HepG2 (cell line): ENCODE results near the gene SYNJ2. TPM values are rescaled to one million over a fixed set of nuclear protein-coding genes. Genes with fewer than 3 reads are reported as not detected.
A peak's percentile ranks its signal among the peaks of the same experiment; 100 is the strongest.

Source experiments
- ARNTL ChIP-seq: sonication (generic); formaldehyde crosslinking; IDR thresholded peaks from 2 replicates; pipeline ENCODE4 v1.4.0; 2020; ENCODE audit warnings: mild to moderate bottlenecking, missing genetic modification reagents
- CREM ChIP-seq, 2 experiments: sonication (generic) in 1 of 2; formaldehyde crosslinking in 1 of 2; IDR thresholded peaks; 2 replicates each; pipeline versions ENCODE4 v1.4.0 to v1.6.1; 2016 to 2020; ENCODE audit warnings: antibody characterized with exemption in 1 of 2, mild to moderate bottlenecking in 1 of 2, missing genetic modification reagents in 1 of 2
- CSRNP1 ChIP-seq: sonication (generic); formaldehyde crosslinking; IDR thresholded peaks from 2 replicates; pipeline ENCODE4 v1.8.1; 2023; ENCODE audit warnings: mild to moderate bottlenecking, missing genetic modification reagents
- GABPB1 ChIP-seq: IDR thresholded peaks from 2 replicates; pipeline ENCODE4 v1.6.1; 2016; ENCODE audit warnings: mild to moderate bottlenecking, missing genetic modification reagents, moderate library complexity, missing compliant biosample characterization
- GZF1 ChIP-seq: sonication (generic); formaldehyde crosslinking; IDR thresholded peaks from 2 replicates; pipeline ENCODE4 v1.5.1; 2020; ENCODE audit warnings: mild to moderate bottlenecking, missing genetic modification reagents
- ISL2 ChIP-seq: sonication (generic); formaldehyde crosslinking; IDR thresholded peaks from 2 replicates; pipeline ENCODE4 v1.5.0; 2020; ENCODE audit warnings: missing genetic modification reagents
- KDM1A ChIP-seq: IDR thresholded peaks from 2 replicates; pipeline ENCODE4 v1.6.1; 2016; ENCODE audit warnings: missing compliant biosample characterization
- MAFF ChIP-seq: IDR thresholded peaks from 2 replicates; pipeline ENCODE4 v1.6.1; 2011; ENCODE audit warnings: low read depth, low read length, improper control_type of control experiment
- MAFK ChIP-seq, 2 experiments: IDR thresholded peaks in 1 of 2; conservative IDR thresholded peaks in 1 of 2; 2 replicates each; pipeline ENCODE4 v1.6.1; 2011; ENCODE audit warnings: improper control_type of control experiment in 2 of 2, low read length in 2 of 2
- NPAS2 ChIP-seq: sonication (generic); formaldehyde crosslinking; IDR thresholded peaks from 2 replicates; pipeline ENCODE4 v1.8.0; 2022; ENCODE audit warnings: mild to moderate bottlenecking, missing genetic modification reagents, borderline replicate concordance
- RBFOX2 ChIP-seq: fragments of 200-400 bp; formaldehyde crosslinking; IDR thresholded peaks from 2 replicates; pipeline ENCODE4 v1.6.1; 2017; ENCODE audit warnings: low read depth, mild to moderate bottlenecking, low read length
- RXRA ChIP-seq: sonication (generic); formaldehyde crosslinking; IDR thresholded peaks from 2 replicates; pipeline ENCODE4 v1.5.1; 2020; ENCODE audit warnings: missing genetic modification reagents
- THAP7 ChIP-seq: sonication (generic); formaldehyde crosslinking; IDR thresholded peaks from 2 replicates; pipeline ENCODE4 v1.8.1; 2023; ENCODE audit warnings: mild to moderate bottlenecking, missing genetic modification reagents
- ZBED4 ChIP-seq: sonication (generic); formaldehyde crosslinking; IDR thresholded peaks from 2 replicates; pipeline ENCODE4 v1.4.0; 2020; ENCODE audit warnings: missing genetic modification reagents, borderline replicate concordance
- ZFP36L1 ChIP-seq: sonication (generic); formaldehyde crosslinking; IDR thresholded peaks from 2 replicates; pipeline ENCODE4 v1.8.0; 2022; ENCODE audit warnings: mild to moderate bottlenecking, missing genetic modification reagents, moderate library complexity
- ZKSCAN1 ChIP-seq: fragments of 150-350 bp; IDR thresholded peaks from 2 replicates; pipeline ENCODE4 v1.6.1; 2014; ENCODE audit warnings: low read length
- ZNF17 ChIP-seq: sonication (generic); formaldehyde crosslinking; IDR thresholded peaks from 2 replicates; pipeline ENCODE4 v1.5.0; 2020; ENCODE audit warnings: mild to moderate bottlenecking, missing genetic modification reagents
- ZNF550 ChIP-seq: sonication (generic); formaldehyde crosslinking; IDR thresholded peaks from 2 replicates; pipeline ENCODE4 v1.4.0; 2020; ENCODE audit warnings: mild to moderate bottlenecking, missing genetic modification reagents, borderline replicate concordance
- ZNF639 ChIP-seq: conservative IDR thresholded peaks from 2 replicates; pipeline ENCODE4 v1.6.1; 2018; ENCODE audit warnings: missing genetic modification reagents
- ZNF710 ChIP-seq: sonication (generic); formaldehyde crosslinking; IDR thresholded peaks from 2 replicates; pipeline ENCODE4 v1.5.0; 2020; ENCODE audit warnings: mild to moderate bottlenecking, missing genetic modification reagents, borderline replicate concordance
- ZNF780A ChIP-seq: sonication (generic); formaldehyde crosslinking; IDR thresholded peaks from 2 replicates; pipeline ENCODE4 v1.8.0; 2022; ENCODE audit warnings: mild to moderate bottlenecking, missing genetic modification reagents, moderate library complexity
- ZNF891 ChIP-seq: sonication (generic); formaldehyde crosslinking; IDR thresholded peaks from 2 replicates; pipeline ENCODE4 v1.5.0; 2020; ENCODE audit warnings: mild to moderate bottlenecking, missing genetic modification reagents
- polyA plus RNA-seq, 8 experiments: library from polyadenylated mRNA; depleted of rRNA in 3 of 8; stranded (reverse) in 7 of 8; unstranded in 1 of 8; fragments of >200 nt; fragmentation: Illumina TruSeq in 4 of 8; extraction: Trizol in 4 of 8; gene quantifications; 2 replicates each; pipeline versions ENCODE4 v1.2.1 to v1.2.3, GENCODE V29; 2011 to 2016; ENCODE audit warnings: low read depth in 4 of 8, missing spikeins in 1 of 8, mixed read lengths in 1 of 8; ENCODE audit not compliant: insufficient read depth in 1 of 8
- total RNA-seq, 5 experiments: library from RNA; depleted of rRNA; stranded (reverse); fragments of >200 nt; fragmentation: Illumina TruSeq; extraction: Trizol; gene quantifications; 2 replicates each; pipeline ENCODE4 v1.2.3, GENCODE V29; 2016; ENCODE audit warnings: low read depth in 1 of 5

The SYNJ2 gene
- total and polyA plus RNA-seq, 2 of the 13 experiments (the other 11 are each of a cell fraction or from before 2014, with no cell fraction given): 39.1 to 57.6 TPM

- TF ChIP-seq ZNF710 (no peak), CSRNP1 (CRISPR knock-in tag) (0 out of 2 replicates have a peak, but pooled peaks have one; percentile 39), ARNTL (CRISPR knock-in tag) (peak; percentile 61), ZNF639 (CRISPR knock-in tag) (no peak), CREM (IDR thresholded peaks at IDR 0.05) (no peak), CREM (CRISPR knock-in tag; IDR thresholded peaks at IDR 0.05) (no peak), MAFK (conservative IDR thresholded peaks at IDR 0.05 in 1 of 2, IDR thresholded peaks at IDR 0.05 in 1 of 2; ENCODE audit: low read length in 2 of 2) (no peak), MAFF (no peak), RBFOX2 (no peak), ZNF891 (CRISPR knock-in tag) (peak; percentile 66), ZNF550 (CRISPR knock-in tag) (peak; percentile 90; the same call in 1 of the 2 replicates), GZF1 (CRISPR knock-in tag) (no peak), NPAS2 (CRISPR knock-in tag) (no peak), THAP7 (no peak), ZBED4 (CRISPR knock-in tag) (no peak), ZFP36L1 (CRISPR knock-in tag) (no peak), ZNF17 (CRISPR knock-in tag) (no peak), ZNF780A (0 out of 2 replicates have a peak, but pooled peaks have one; percentile 56), ISL2 (CRISPR knock-in tag) (no peak), KDM1A (CRISPR knock-in tag) (no peak), RXRA (no peak; the same call in 1 of the 2 replicates), GABPB1 (CRISPR knock-in tag) (no peak), ZKSCAN1 (no peak)
Observed at GRCh38 chr6:157981132-157981394, 600 bp upstream of the SYNJ2 start (continued).
